Endothelial cell of umbilical vein (primary cell): ENCODE results near the gene KLK14. TPM values are rescaled to one million over a fixed set of nuclear protein-coding genes. Genes with fewer than 3 reads are reported as not detected.

Experiments used
- BruUV-seq: library from RNA; stranded (reverse); fragments of 400-500 nt; replicated peaks from 2 replicates; lab custom pipeline; 2021; lab: Mats Ljungman, UMichigan
- CTCF ChIA-PET: fragments of 300-600, 350-600 bp; sonication (Branson Sonifier 250); formaldehyde crosslinking; loops from one replicate; lab custom pipeline; 2021; ENCODE audit warnings: antibody characterized with exemption, inconsistent platforms; lab: Charles Lee
- POLR2A ChIA-PET: fragments of 300-600, 350-600 bp; sonication (Branson Sonifier 250); formaldehyde crosslinking; loops from one replicate; lab custom pipeline; 2021; ENCODE audit warnings: antibody characterized with exemption, inconsistent platforms; lab: Charles Lee
- DNase-seq: peaks from one replicate; pipeline ENCODE4 v3.0.0-alpha.2; 2011; ENCODE audit warnings: low read depth, low spot score
- FAIRE-seq: peaks from 2 replicates; lab custom pipeline; 2011; peaks lifted over from hg19 to GRCh38; lab: Jason Lieb, UNC
- H2AFZ ChIP-seq: 2 replicates; pipeline ENCODE4 v1.6.0; 2012; ENCODE audit warnings: low read depth, low read length, control low read depth, inconsistent platforms
- H3K27ac ChIP-seq: 2 replicates; pipeline ENCODE4 v1.5.1; 2011; ENCODE audit warnings: low read depth, mild to moderate bottlenecking, control low read depth, low read length, moderate library complexity; ENCODE audit not compliant: insufficient read depth
- H3K27me3 ChIP-seq, 2 experiments: 2 replicates each; pipeline versions ENCODE4 v1.6.0 to v1.6.1; 2011; ENCODE audit warnings: low read length in 2 of 2, mixed read lengths in 1 of 2; ENCODE audit not compliant: control insufficient read depth in 2 of 2, insufficient read depth in 2 of 2
- H3K36me3 ChIP-seq, 2 experiments: 2 replicates in 1 of 2; 3 replicates in 1 of 2; pipeline ENCODE4 v1.5.1; 2011; ENCODE audit warnings: low read length in 2 of 2, mild to moderate bottlenecking in 1 of 2, moderate library complexity in 1 of 2; ENCODE audit not compliant: control insufficient read depth in 2 of 2, insufficient read depth in 2 of 2; ENCODE audit errors: extremely low read depth in 1 of 2
- H3K4me1 ChIP-seq: 3 replicates; pipeline ENCODE4 v1.5.1; 2011; ENCODE audit warnings: mild to moderate bottlenecking, low read length; ENCODE audit not compliant: control insufficient read depth, insufficient read depth; ENCODE audit errors: extremely low read depth
- H3K4me2 ChIP-seq: 2 replicates; pipeline ENCODE4 v1.6.1; 2011; ENCODE audit warnings: low read length, control low read depth, mixed read lengths; ENCODE audit not compliant: insufficient read depth
- H3K4me3 ChIP-seq, 3 experiments: fragments of 200-600 bp in 1 of 3; sonication (generic), shearing (Covaris generic) in 1 of 3; replicated peaks in 1 of 3; 2 replicates each; pipeline ENCODE4 v1.5.1; 2011 to 2016; ENCODE audit warnings: control low read depth in 3 of 3, low read length in 3 of 3, mild to moderate bottlenecking in 2 of 3, inconsistent platforms in 1 of 3, low read depth in 1 of 3, moderate library complexity in 1 of 3; ENCODE audit not compliant: insufficient read depth in 1 of 3
- H3K79me2 ChIP-seq: 2 replicates; pipeline ENCODE4 v1.6.0; 2012; ENCODE audit warnings: low read length, inconsistent platforms; ENCODE audit not compliant: control insufficient read depth, insufficient read depth
- H3K9ac ChIP-seq: replicated peaks from 2 replicates; pipeline ENCODE3; 2011; ENCODE audit warnings: low read length, control low read depth; ENCODE audit not compliant: insufficient read depth; ENCODE audit errors: extremely low read depth
- H3K9me1 ChIP-seq: replicated peaks from 3 replicates; pipeline ENCODE4 v1.6.0; 2011; ENCODE audit warnings: mild to moderate bottlenecking, low read length; ENCODE audit not compliant: control insufficient read depth, insufficient read depth; ENCODE audit errors: extremely low read depth
- H3K9me3 ChIP-seq: replicated peaks from 2 replicates; pipeline ENCODE4 v1.5.1; 2012; ENCODE audit warnings: low read length, inconsistent platforms; ENCODE audit not compliant: control insufficient read depth, insufficient read depth
- H4K20me1 ChIP-seq: replicated peaks from 2 replicates; pipeline ENCODE3; 2011; ENCODE audit warnings: mild to moderate bottlenecking, low read length; ENCODE audit not compliant: control insufficient read depth, insufficient read depth; ENCODE audit errors: extremely low read depth
- CTCF ChIP-seq, 2 donors: IDR thresholded peaks; 1 replicate in 1 of 2; 2 replicates in 1 of 2; pipeline ENCODE4 v1.5.1; 2011; ENCODE audit warnings: low read length in 2 of 2, mild to moderate bottlenecking in 2 of 2, moderate library complexity in 2 of 2, control low read depth in 1 of 2, inconsistent platforms in 1 of 2, low read depth in 1 of 2; ENCODE audit not compliant: insufficient read depth in 1 of 2; ENCODE audit errors: extremely low read depth in 1 of 2
- EZH2 ChIP-seq: IDR thresholded peaks from 2 replicates; pipeline ENCODE4 v1.6.1; 2012; ENCODE audit warnings: borderline replicate concordance, low read depth, mild to moderate bottlenecking, moderate library complexity, low read length, inconsistent platforms; ENCODE audit not compliant: severe bottlenecking
- FOS ChIP-seq: IDR thresholded peaks from 2 replicates; pipeline ENCODE4 v1.6.1; 2011; ENCODE audit warnings: mild to moderate bottlenecking, low read length, moderate library complexity, borderline replicate concordance; ENCODE audit not compliant: insufficient read depth
- GATA2 ChIP-seq: IDR thresholded peaks from 2 replicates; pipeline ENCODE4 v1.7.0; 2011; ENCODE audit warnings: low read depth, mild to moderate bottlenecking, moderate library complexity, mixed read lengths, low read length; ENCODE audit not compliant: insufficient read length, insufficient read depth
- JUN ChIP-seq: IDR thresholded peaks from 2 replicates; pipeline ENCODE4 v1.6.1; 2011; ENCODE audit warnings: borderline replicate concordance, low read depth; ENCODE audit not compliant: insufficient read length, insufficient read depth
- MAX ChIP-seq: IDR thresholded peaks from 2 replicates; pipeline ENCODE4 v1.6.1; 2011; ENCODE audit not compliant: insufficient read depth, insufficient read length
- MYC ChIP-seq: IDR thresholded peaks from one replicate; pipeline ENCODE4 v1.6.1; 2011; ENCODE audit warnings: mild to moderate bottlenecking, low read depth, low read length
- POLR2A ChIP-seq: IDR thresholded peaks from 2 replicates; pipeline ENCODE4 v1.6.1; 2012; ENCODE audit warnings: low read depth, mild to moderate bottlenecking, control low read depth, low read length
- POLR2AphosphoS5 ChIP-seq: IDR thresholded peaks from 2 replicates; pipeline ENCODE4 v1.6.1; 2012; ENCODE audit warnings: low read depth, mild to moderate bottlenecking, control low read depth, low read length, moderate library complexity; ENCODE audit not compliant: insufficient read depth
- dilution Hi-C: fragments of 300-500 bp; cut with MboI; formaldehyde crosslinking; loops from one replicate; pipeline ENCODE4 v1.15.0; 2019; ENCODE audit warnings: low sequenced_read_pairs; ENCODE audit not compliant: extremely low pct_ligation_motif_present
- intact Hi-C: fragments of 100-400 bp; cut with micrococcal nuclease; formaldehyde crosslinking; loops from one replicate; pipeline ENCODE4 v1.10.0; 2022
- polyA plus RNA-seq, 4 experiments: library from polyadenylated mRNA; depleted of rRNA in 3 of 4; stranded (reverse) in 3 of 4; unstranded in 1 of 4; fragments of >200 nt; gene quantifications; 2 replicates each; pipeline versions ENCODE4 v1.2.1 to v1.2.3, GENCODE V29; 2011 to 2012; ENCODE audit warnings: missing spikeins in 1 of 4
- total RNA-seq: library from RNA; stranded (reverse); gene quantifications from 2 replicates; pipeline ENCODE4 v1.2.3, GENCODE V29; 2021

KLK14 gene
- total and polyA plus RNA-seq, 2 donors (not counting 3 experiments of a cell fraction or from before 2014, with no cell fraction given), result 0.12 TPM; not detected in 1

DNA sequence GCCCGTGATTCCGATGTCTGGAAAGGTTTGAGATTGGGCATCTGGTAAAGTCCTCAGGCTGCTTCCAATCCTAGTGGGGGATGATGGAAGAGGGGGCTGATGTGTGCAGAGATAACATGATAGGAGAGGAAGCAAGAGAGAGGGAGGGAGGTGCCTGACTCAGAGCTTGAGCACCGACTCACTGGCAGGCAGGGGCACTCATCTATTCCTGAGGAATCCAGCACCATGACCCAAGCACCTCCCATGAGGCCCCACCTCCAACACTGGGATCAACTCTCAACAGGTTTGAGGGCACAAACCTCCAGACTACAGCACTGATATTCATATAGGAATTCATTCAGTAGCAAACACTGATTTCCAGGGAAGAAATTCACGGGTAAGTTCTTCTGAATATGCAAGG lies 36.4 kb upstream of the KLK14 start:
- Histone ChIP-seq H3K27me3 (peaks cover 0 to 3% of the 10 kb centered on the region in 2 experiments), H3K9me1 (no peaks in the 10 kb centered on the region), H2AFZ (no peak overlapping the region), H3K79me2 (no peaks in the 10 kb centered on the region), H3K9ac (no peak overlapping the region), H3K4me3 (no peak overlapping the region), H3K36me3 (no peaks in the 10 kb centered on the region), H3K4me2 (no peak overlapping the region), H4K20me1 (no peaks in the 10 kb centered on the region), H3K9me3 (no peaks in the 10 kb centered on the region), H3K27ac (no peak overlapping the region), H3K4me1 (no peaks in the 10 kb centered on the region)
- no peak for TF ChIP-seq EZH2
- TF ChIP-seq POLR2AphosphoS5, result no peak
- TF ChIP-seq CTCF (IDR thresholded peaks at IDR 0.05; ENCODE audit: extremely low read depth in 1 of 2, insufficient read depth in 1 of 2, low read depth in 1 of 2, low read length in 2 of 2), result no peak
- TF ChIP-seq GATA2, result no peak
- no peak for TF ChIP-seq POLR2A
- TF ChIP-seq FOS, result no peak
- no peak for TF ChIP-seq JUN
- no peak for TF ChIP-seq MAX
- no peak for TF ChIP-seq MYC
- ChIA-PET POLR2A (no interaction called here), CTCF (interaction anchor here (1.3 kb wide), 1 partner anchor 52 kb away, joined by 3 read pairs; no protein-coding TSS in a partner anchor)
- DNase-seq, result no peak
- no TSS peak for BruUV-seq
- FAIRE-seq, result no peak
- dilution Hi-C loops, result no loop called here
- intact Hi-C loops, result no loop called here
